Neural progenitor cell (in vitro differentiated cells): ENCODE data around the gene XYLT1.

ENCODE experiments used
- EZH2 ChIP-seq: fragments of 200-600 bp; sonication (generic); IDR thresholded peaks from 2 replicates; pipeline ENCODE4 v1.6.1; 2017; ENCODE audit warnings: antibody characterized with exemption, mild to moderate bottlenecking, moderate library complexity
- TF ChIP-seq, protein P1 (sequence below): fragments of 200-600 bp; sonication (generic); IDR thresholded peaks from 2 replicates; pipeline ENCODE4 v1.5.1; 2017; ENCODE audit warnings: antibody characterized with exemption, mild to moderate bottlenecking

DNA sequence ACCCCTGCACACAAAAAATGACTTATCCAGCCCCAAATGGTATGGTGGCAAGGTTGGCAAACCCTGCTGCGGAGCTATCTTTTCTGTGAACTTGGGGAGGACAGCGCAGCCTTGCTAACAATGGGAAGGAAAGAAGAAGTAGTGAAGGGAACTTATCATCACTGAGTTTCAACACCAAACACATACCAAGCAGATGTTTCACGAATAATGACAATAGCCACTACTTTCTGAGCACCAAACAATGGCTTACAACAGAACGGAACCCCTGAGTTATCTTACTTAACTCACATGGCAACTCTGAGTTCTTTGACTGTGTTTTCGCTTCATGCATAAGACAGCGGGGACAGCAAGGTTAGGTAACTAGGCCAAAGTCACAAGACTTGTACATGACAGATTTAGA lies 148.9 kb downstream of the XYLT1 start:
- TF ChIP-seq, protein P1, sequence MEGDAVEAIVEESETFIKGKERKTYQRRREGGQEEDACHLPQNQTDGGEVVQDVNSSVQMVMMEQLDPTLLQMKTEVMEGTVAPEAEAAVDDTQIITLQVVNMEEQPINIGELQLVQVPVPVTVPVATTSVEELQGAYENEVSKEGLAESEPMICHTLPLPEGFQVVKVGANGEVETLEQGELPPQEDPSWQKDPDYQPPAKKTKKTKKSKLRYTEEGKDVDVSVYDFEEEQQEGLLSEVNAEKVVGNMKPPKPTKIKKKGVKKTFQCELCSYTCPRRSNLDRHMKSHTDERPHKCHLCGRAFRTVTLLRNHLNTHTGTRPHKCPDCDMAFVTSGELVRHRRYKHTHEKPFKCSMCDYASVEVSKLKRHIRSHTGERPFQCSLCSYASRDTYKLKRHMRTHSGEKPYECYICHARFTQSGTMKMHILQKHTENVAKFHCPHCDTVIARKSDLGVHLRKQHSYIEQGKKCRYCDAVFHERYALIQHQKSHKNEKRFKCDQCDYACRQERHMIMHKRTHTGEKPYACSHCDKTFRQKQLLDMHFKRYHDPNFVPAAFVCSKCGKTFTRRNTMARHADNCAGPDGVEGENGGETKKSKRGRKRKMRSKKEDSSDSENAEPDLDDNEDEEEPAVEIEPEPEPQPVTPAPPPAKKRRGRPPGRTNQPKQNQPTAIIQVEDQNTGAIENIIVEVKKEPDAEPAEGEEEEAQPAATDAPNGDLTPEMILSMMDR = no peak
- no peak for TF ChIP-seq EZH2
